Urothelium cell line (cell line): ENCODE data around the gene LMF1.

Source experiments
- DNase-seq: peaks from one replicate; pipeline ENCODE4 v3.0.0; 2011; ENCODE audit warnings: low spot score, mixed read lengths
- FAIRE-seq: peaks from 2 replicates; lab custom pipeline; 2011; peaks lifted over from hg19 to GRCh38; lab: Jason Lieb, UNC

LMF1 gene

GRCh38 chr16:931626-932500 is 38.9 kb downstream of the LMF1 start:
- no peak for FAIRE-seq
- DNase-seq: no peak

DNA sequence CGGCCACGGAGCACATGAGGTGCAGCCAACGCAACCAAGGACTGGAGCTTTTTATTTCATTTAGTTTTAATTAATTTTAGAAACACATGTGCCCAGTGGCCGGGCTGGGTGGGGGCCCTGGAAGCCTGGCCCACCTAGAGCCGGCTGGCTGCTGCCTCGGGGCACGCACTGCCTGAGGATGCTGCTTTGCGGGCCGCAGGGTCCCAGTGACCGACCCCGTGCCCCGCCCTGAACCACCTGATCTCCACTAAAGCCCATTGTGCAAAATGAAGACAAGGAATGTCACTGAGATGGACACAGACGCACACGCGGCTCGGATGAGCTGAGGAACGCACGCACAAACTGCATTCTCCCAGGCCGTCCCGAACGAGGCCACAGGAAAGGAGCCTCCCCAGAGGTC is 39.6 kb downstream of the LMF1 start:
- no peak for FAIRE-seq
- DNase-seq: no peak

DNA sequence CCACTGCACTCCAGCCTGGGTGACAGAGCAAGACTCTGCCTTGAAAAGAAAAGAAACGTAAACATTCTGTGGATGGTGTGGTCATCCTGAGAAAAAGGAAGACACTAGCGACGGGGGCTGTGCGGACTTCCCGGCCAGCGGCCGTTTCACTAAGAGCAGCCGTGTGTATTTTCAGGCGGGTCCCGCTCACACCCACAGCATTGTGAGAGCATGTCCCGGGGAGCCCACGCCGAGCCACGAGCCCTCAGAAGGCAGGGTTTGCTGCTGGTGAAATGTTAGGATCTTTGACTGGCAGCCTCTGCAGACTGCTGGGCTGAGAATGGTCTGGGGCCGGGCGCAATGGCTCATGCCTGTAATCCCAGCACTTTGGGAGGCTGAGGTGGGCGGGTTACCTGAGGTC is 40.3 kb downstream of the LMF1 start:
- DNase-seq (no peak), FAIRE-seq (no peak)

- no peak for DNase-seq
- FAIRE-seq: no peak
Observed at GRCh38 chr16:930076-930475, 40.7 kb downstream of the LMF1 start.

DNA sequence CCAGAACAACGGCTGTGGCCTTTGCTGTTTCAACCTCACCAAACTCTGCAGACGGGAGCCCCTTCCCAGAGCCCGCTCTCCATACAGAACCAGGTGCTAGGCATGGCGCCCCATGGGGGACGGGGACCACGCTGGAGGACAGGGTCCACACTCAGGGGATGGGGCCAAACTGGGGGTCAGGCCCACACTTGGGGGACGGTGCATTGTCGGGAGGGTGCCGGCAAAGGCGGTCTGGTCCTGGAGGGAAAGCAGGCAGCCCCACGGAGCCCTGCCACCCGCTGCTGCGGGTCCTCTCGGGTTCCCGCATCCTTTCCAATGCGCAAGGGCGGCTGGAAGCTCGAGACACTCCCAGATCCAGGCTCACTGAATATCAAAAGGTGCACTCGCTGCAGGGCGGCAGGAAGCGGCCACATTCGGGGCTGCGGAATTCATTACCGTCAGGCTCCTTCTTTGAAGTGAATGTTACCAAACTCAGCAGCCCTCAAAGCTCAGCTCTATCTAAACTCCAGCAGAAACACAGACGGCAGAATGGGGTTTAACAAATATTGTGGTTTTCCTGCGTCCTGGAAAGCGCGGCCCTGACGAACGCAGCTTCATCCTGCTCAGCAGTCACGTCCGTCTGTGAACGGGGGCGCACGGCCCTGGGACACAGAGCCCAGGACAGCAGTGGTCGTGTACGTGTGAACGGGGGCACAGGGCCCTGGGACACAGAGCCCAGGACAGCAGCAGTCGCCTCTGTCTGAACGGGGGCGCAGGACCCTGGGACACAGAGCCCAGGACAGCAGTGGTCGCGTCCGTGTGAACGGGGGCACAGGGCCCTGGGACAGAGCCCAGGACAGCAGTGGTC is 41.3 kb downstream of the LMF1 start:
- DNase-seq (no peak), FAIRE-seq (no peak)

GRCh38 chr16:928526-928925 is 42.3 kb downstream of the LMF1 start:
- DNase-seq (no peak), FAIRE-seq (no peak)

DNA sequence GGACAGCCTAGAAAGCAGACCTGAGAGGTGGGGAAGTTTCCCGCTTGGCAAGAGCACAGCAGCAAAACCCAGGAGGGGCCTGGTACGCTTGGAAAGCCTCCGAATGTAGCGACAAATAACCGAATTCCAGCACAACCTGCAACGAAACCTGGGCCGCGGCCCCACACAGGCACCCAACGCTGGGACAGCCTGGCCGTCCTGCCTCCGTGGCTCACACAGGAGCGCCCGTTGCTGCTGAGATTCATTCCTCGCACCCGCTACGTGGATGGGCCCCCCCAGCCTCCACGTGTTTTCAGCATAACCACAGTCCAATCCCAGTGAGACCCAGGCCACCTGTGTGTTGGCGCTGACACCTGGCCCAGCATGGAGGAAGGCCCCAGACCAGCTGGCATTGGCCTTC is 42.9 kb downstream of the LMF1 start:
- DNase-seq: no peak
- no peak for FAIRE-seq

GRCh38 chr16:927406-927805 is 43.4 kb downstream of the LMF1 start:
- FAIRE-seq: no peak

GRCh38 chr16:926715-927114 is 44.1 kb downstream of the LMF1 start:
- no peak for FAIRE-seq

More at GRCh38 chr16:927406-927805, 43.4 kb downstream of the LMF1 start:
- DNase-seq: no peak

DNA sequence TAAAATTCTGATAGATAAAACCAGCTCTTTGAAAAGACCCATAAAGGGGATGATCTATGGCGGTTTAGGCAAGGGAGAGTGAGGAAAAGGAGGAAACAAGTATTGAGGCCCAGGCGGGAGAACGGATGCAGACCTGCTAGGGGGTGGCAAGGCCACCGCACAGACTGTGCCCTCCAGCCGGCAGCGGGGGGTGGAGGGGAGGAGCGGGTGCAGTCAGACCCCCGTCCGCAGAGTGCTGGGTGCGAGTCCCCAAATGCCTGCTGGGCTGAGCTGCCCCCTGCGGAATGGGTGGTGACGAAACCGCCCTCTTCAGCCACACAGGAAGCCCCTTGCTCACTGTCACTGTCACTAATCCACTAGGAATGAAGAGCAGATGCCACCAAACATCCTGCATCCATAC is 46.0 kb downstream of the LMF1 start:
- DNase-seq (no peak), FAIRE-seq (no peak)

More at GRCh38 chr16:926715-927114, 44.1 kb downstream of the LMF1 start:
- DNase-seq: no peak

- no peak for DNase-seq
- FAIRE-seq: no peak
Observed at GRCh38 chr16:924063-924462, 46.7 kb downstream of the LMF1 start.

DNA sequence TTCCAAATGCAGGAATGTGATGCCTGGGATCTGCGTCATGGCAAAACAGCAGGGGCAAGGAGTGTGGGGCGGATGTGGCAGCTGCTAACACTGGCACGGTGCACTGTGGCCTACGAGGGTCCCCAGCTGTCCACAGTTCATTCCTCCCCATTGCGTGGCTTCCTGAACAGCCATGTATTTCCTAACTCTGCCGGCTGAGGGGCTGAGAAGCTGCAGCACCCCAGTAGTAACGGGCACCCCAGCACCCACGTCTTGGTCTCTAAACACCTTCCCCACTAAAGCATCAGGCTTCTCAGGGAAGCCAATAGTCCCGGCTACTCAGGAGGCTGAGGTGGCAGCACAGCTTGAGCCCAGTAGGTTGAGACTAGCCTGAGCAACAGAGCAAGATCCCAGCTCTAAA is 47.6 kb downstream of the LMF1 start:
- no peak for DNase-seq
- no peak for FAIRE-seq

DNA sequence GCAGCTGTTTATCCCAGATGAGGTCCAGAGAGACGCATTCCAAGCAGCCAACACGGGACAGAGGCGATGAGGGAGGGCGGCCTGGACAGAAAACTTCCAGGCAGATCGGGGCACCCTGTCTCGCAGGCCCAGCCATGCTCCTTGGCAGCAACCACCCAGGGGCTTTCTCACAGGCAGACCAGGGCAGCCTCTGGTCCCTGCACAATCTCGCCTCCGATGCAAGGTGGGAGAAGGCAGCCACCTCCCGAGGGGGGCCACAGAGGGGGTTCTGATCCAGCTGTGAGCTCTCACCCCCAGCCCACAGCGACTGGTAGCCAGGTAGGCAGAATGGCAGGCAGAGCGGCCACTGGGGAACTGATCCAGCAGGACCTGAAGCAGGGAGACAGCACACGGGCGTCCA is 48.7 kb downstream of the LMF1 start:
- no peak for FAIRE-seq
- DNase-seq: no peak

DNA sequence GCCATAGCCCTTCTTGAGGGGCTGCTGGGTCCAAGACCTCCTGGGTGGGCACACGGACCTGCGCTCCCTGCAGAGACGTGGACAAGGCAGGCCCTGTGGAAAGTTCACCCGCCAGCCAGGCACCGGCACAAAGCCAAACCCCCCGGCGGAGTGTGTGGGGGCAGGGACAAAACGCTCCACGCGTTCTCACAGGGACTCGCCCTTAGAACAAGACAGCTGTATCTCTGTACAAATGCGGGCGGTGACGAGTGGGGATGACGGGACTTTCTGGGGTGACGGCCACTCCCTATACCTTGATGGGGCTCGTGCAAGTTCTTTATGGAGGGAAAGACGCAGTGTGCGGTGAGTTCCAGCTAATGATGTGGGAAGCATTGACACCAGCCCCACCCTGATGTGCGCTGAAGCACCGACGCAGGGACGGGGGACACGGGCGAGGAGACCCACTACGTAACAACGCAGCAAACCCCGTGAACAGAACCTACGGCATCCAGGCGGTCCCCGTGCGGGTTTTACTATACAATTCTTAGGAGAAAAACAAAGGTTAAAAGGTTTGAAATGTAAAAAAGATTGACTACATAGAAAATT is 49.4 kb downstream of the LMF1 start:
- no peak for FAIRE-seq
- no peak for DNase-seq

- FAIRE-seq (no peak), DNase-seq (no peak)
Observed at GRCh38 chr16:920717-921116, 50.1 kb downstream of the LMF1 start.

DNA sequence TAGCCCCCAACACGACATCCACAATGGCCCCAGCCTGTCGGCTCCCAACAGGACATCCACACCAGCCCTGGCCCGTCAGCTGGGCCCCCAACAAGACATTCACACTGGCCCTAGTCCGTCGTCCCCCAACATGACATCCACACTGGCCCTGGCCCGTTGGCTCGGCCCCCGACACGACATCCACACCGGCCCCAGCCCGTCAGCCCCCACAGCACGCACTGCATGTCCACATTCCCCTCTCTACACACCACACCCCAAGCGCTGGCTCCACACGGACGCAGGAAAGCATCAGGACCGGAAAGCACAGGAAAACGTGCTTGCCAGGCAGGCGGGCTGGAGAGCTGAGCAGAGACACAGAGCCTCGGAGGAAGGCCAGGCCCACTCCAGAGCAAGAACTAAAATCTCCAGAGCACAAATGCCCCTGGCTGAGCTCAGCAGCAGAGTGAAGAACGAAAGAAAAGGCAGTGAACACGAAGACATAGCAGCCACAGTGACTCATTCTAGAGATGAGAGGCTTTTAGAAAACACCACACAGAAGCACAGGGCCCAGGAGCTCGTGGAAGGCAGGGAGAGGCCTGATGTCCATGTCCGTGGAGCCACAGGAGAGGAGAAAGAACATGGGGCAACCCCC is 50.6 kb downstream of the LMF1 start:
- DNase-seq: no peak
- no peak for FAIRE-seq

- DNase-seq: no peak
- FAIRE-seq: no peak
Observed at GRCh38 chr16:919658-920050, 51.1 kb downstream of the LMF1 start.

GRCh38 chr16:918741-919657 is 51.8 kb downstream of the LMF1 start:
- DNase-seq (no peak), FAIRE-seq (no peak)

GRCh38 chr16:918068-918467 is 52.7 kb downstream of the LMF1 start:
- FAIRE-seq: no peak
- no peak for DNase-seq

DNA sequence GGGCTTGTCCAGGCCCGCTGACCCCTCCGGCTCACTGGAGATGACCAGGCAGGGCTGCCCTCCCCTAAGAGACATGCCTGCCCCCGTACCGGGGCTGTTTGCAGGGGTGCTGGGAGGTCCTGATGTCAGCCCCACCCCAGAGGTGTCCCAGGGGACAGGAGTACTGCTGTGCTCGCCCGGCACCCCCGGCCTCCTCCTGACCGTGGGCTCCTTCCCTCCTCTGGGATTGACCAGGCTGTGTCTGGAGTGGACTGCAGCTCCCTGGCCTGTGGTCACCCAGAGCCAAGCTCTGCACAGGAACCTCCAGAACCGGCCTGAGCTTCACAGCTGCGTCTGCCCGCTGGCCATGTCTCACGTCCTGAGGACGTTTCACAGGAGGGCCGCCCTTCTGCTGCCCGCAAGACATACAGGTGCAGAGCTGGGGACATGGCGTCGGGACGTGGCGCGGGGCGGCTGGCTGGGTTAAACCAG is 53.2 kb downstream of the LMF1 start:
- FAIRE-seq: no peak
- DNase-seq: no peak
